NCI-H187 treated with DMSO at 0.1 percent for 48 hours (cell line): Measurements from ENCODE around the gene IQCE.

ENCODE experiments used
- DNase-seq: peaks from one replicate; lab custom pipeline; 2025; lab: John Stamatoyannopoulos, UW

IQCE gene

GRCh38 chr7:2614631-2615330, 56.0 kb downstream of the IQCE start:
- DNase-seq, result no peak

GRCh38 chr7:2616387-2617324, 57.9 kb downstream of the IQCE start:
- DNase-seq, result no peak

- DNase-seq, result no peak
Measured at GRCh38 chr7:2617325-2617905, 58.6 kb downstream of the IQCE start.

GRCh38 chr7:2619116-2619515, 60.3 kb downstream of the IQCE start:
- no peak for DNase-seq

- no peak for DNase-seq
Measured at GRCh38 chr7:2621061-2621828, 62.5 kb downstream of the IQCE start.

- no peak for DNase-seq
Measured at GRCh38 chr7:2621948-2622640, 63.3 kb downstream of the IQCE start.

- DNase-seq, result no peak
Measured at GRCh38 chr7:2622869-2623697, 64.3 kb downstream of the IQCE start.

GRCh38 chr7:2623698-2624014, 64.9 kb downstream of the IQCE start:
- no peak for DNase-seq

GRCh38 chr7:2624293-2624886, 65.6 kb downstream of the IQCE start:
- DNase-seq, result no peak

GRCh38 chr7:2626498-2627117, 67.8 kb downstream of the IQCE start:
- DNase-seq, result no peak

GRCh38 chr7:2627258-2628129, 68.7 kb downstream of the IQCE start:
- no peak for DNase-seq

- DNase-seq, result no peak
Measured at GRCh38 chr7:2628130-2628482, 69.3 kb downstream of the IQCE start.

GRCh38 chr7:2628891-2629290, 70.1 kb downstream of the IQCE start:
- DNase-seq, result no peak

GRCh38 chr7:2629746-2630681, 71.2 kb downstream of the IQCE start:
- DNase-seq, result no peak

- DNase-seq, result no peak
Measured at GRCh38 chr7:2631946-2632732, 73.4 kb downstream of the IQCE start, which contains the start of gene TTYH3. Gene TTYH3, plus strand, starts transcription at chr7:2631986. Its CDS starts 170 bp downstream, at chr7:2632156.

- no peak for DNase-seq
Measured at GRCh38 chr7:2632733-2633537, 74.2 kb downstream of the IQCE start.
